Lower lobe of right lung (tissue), 2 donors: ENCODE measurements around the gene PYDC1. TPM values are rescaled to one million over a fixed set of nuclear protein-coding genes. Genes with fewer than 3 reads are reported as not detected.

Source experiments
- ATAC-seq, 2 donors: fragments of 200-7000 bp; cut with Tn5 transposase; one replicate each; pipeline ENCODE4 v1.9.1; 2020 to 2022; ENCODE audit warnings: mild to moderate bottlenecking in 2 of 2, moderate library complexity in 2 of 2
- DNase-seq: peaks from one replicate; pipeline ENCODE4 v3.0.0-alpha.2; 2020
- H3K27ac ChIP-seq: fragments of 200-600 bp; one replicate; pipeline ENCODE4 v1.8.0; 2022
- H3K27me3 ChIP-seq: fragments of 200-600 bp; one replicate; pipeline ENCODE4 v1.8.0; 2022; ENCODE audit warnings: low read depth
- H3K36me3 ChIP-seq: fragments of 200-600 bp; one replicate; pipeline ENCODE4 v1.8.0; 2022; ENCODE audit warnings: mild to moderate bottlenecking
- H3K4me1 ChIP-seq: fragments of 200-600 bp; one replicate; pipeline ENCODE4 v1.8.0; 2022
- H3K4me3 ChIP-seq: fragments of 200-600 bp; one replicate; pipeline ENCODE4 v1.8.0; 2022; ENCODE audit warnings: mild to moderate bottlenecking
- H3K9me3 ChIP-seq: fragments of 200-600 bp; one replicate; pipeline ENCODE4 v1.8.0; 2022
- intact Hi-C: fragments of 100-400 bp; cut with DNase I; formaldehyde crosslinking; loops from one replicate; pipeline ENCODE4 v1.11.0; 2022
- total RNA-seq: library from RNA; stranded (reverse); fragmentation: NEBNext Ultra II Directional; extraction: Animal tissue kit (Norgen Biotek cat#: 25700); gene quantifications from one replicate; pipeline ENCODE4 v1.2.1, GENCODE V29; 2021
- TF ChIP-seq, protein P1 (sequence below): fragments of 200-600 bp; IDR thresholded peaks from one replicate; pipeline ENCODE4 v1.8.0; 2022; ENCODE audit warnings: antibody characterized with exemption, mild to moderate bottlenecking
- donor health status: DM: no; HTN: yes; CAD: no; lungs with severe emphysema.

The PYDC1 gene
- total RNA-seq, 1 donor from 2014 or later: not detected

DNA sequence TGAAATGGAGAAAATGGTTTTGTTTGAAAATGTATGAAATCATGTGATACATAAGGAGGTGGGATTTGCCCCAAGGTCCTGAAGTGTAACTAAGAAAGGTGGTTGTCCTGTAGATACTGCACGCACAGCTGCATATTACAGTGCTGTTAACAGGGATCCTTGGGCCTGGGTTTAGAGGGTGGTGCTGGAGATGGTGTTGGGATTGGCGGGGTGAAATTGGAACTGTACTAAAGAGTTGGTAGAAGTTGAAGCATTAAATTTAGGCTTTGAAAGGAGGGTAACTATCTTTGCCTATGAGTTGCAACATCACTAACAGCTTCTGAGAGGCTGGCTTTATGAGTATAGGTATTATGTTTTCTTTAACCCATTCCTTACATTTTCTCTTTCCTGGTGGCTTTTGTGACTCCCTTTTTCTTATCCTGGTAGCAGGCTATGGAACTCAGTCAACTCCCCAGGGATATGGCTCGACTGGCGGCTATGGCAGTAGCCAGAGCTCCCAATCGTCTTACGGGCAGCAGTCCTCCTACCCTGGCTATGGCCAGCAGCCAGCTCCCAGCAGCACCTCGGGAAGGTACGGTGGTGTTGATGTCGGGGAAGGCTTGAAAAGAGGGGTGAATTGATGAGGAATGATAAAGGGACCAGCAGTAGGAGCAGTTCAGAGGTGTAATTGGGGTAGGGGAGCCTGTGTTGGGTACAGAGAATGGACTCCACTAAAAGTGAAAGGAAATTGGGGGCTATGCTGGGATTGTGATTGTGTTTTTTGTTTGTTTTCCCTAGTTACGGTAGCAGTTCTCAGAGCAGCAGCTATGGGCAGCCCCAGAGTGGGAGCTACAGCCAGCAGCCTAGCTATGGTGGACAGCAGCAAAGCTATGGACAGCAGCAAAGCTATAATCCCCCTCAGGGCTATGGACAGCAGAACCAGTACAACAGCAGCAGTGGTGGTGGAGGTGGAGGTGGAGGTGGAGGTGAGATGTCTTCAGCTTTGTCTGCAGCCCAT is 33.2 kb downstream of the PYDC1 start:
- TF ChIP-seq, protein P1, sequence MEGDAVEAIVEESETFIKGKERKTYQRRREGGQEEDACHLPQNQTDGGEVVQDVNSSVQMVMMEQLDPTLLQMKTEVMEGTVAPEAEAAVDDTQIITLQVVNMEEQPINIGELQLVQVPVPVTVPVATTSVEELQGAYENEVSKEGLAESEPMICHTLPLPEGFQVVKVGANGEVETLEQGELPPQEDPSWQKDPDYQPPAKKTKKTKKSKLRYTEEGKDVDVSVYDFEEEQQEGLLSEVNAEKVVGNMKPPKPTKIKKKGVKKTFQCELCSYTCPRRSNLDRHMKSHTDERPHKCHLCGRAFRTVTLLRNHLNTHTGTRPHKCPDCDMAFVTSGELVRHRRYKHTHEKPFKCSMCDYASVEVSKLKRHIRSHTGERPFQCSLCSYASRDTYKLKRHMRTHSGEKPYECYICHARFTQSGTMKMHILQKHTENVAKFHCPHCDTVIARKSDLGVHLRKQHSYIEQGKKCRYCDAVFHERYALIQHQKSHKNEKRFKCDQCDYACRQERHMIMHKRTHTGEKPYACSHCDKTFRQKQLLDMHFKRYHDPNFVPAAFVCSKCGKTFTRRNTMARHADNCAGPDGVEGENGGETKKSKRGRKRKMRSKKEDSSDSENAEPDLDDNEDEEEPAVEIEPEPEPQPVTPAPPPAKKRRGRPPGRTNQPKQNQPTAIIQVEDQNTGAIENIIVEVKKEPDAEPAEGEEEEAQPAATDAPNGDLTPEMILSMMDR: no peak

DNA sequence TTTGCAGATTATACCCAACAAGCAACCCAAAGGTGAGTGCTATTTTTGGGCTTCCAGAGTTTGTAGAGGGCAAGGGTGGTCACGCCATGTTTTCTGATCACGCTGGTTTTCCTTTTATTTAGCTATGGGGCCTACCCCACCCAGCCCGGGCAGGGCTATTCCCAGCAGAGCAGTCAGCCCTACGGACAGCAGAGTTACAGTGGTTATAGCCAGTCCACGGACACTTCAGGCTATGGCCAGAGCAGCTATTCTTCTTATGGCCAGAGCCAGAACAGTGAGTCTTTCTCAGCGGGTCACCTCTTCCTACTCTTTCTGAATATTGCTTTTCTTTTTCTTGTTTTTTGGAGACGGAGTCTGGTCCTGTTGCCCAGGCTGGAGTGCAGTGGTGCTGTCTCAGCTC is 34.5 kb downstream of the PYDC1 start:
- Histone ChIP-seq H3K4me3 (peak overlapping the region; percentile 88), H3K27ac (no peak overlapping the region), H3K36me3 (peaks cover 52% of the 10 kb centered on the region), H3K27me3 (no peaks in the 10 kb centered on the region), H3K4me1 (peaks cover 53% of the 10 kb centered on the region), H3K9me3 (no peaks in the 10 kb centered on the region)
- ATAC-seq: no peak
- TF ChIP-seq, protein P1: no peak
- no peak for DNase-seq
- intact Hi-C loops: no loop called here

More for the DNA sequence above, 33.2 kb downstream of the PYDC1 start:
- peaks cover 43% of the 10 kb centered on the region for H3K4me1 ChIP-seq
- peaks cover 66% of the 10 kb centered on the region for H3K36me3 ChIP-seq
- DNase-seq (no peak), ATAC-seq (no peak)
- no peak overlapping the region for H3K4me3 ChIP-seq
- H3K9me3 ChIP-seq: no peaks in the 10 kb centered on the region
- H3K27ac ChIP-seq: no peak overlapping the region
- intact Hi-C loops: no loop called here
- no peaks in the 10 kb centered on the region for H3K27me3 ChIP-seq

DNA sequence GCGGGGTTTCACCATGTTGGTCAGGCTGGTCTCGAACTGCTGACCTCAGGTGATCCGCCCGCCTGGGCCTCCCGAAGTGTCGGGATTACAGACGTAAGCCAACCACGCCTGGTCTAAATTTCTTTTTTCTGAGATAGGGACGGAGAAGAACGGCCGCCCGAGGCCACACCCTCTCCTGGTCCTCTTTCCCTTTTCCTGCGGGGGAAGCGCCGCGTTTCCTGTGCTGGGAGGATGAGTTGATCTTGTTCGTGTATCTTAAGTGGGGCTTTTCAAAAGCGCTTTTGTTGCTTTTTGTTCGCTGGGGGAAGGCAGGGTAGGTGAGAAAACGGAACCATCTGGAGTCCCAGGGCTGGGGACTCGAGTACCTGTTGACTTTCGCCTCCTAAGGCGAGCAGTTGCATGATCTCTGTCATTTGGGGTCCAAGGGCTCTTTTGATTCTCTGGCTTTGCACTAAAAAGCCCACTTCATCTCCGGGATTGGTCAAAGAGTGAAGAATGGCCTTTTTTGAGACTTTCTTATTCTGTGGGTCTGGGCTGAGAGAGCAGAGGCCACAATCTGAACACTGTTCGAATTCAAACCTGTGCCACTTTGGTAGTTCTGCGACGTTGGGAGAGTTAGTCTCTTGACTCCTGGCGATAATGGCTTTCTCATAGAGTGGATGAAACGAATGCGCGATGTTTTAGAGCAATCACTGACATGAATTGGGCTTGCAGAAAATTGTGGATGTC is 35.7 kb downstream of the PYDC1 start:
- no peak for ATAC-seq
- TF ChIP-seq, protein P1: no peak
- Histone ChIP-seq H3K27me3 (no peaks in the 10 kb centered on the region), H3K4me3 (peak overlapping the region; percentile 88), H3K27ac (peak overlapping the region; percentile 98), H3K4me1 (peaks cover 55% of the 10 kb centered on the region), H3K9me3 (no peaks in the 10 kb centered on the region), H3K36me3 (peaks cover 41% of the 10 kb centered on the region)
- intact Hi-C loops: no loop called here
- DNase-seq: peak; percentile 55

DNA sequence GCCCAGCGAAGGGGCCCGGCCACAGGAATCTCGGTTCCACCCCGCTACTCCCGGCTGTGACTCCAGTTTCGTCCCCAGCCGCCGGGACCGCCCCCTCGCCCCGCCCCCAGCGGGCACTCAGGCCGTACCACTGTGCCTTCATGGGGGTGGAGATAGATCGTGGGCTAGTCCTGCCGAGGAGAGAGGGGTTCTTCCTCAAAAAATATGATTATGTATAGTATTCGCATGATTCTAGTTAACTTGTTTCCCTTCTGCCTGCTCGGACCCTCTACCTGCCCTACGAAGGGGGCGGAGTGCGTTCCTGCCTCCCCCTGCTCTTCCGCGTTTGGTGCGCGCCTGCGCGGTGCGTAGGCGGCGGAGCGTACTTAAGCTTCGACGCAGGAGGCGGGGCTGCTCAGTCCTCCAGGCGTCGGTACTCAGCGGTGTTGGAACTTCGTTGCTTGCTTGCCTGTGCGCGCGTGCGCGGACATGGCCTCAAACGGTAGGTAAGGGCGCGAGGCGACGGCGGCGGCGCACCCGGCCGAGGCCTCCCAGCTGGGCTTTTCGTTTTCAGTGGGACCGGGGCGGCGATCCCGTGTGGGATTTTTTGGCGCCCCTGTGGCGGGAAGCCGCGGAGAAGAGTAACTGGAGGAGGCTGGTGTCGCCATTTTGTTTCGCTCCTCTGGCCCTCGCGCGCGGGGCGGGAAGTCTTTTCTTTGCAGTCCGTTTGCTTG is 37.0 kb downstream of the PYDC1 start, which contains the start of gene FUS:
FUS (plus strand) TSS at position 393 of the 713 bp plus-strand sequence; CDS start at position 469, 76 bp downstream.
- peak; percentile 89 to 96 for ATAC-seq
- no peaks in the 10 kb centered on the region for H3K27me3 ChIP-seq
- peaks cover 27% of the 10 kb centered on the region for H3K36me3 ChIP-seq
- H3K27ac ChIP-seq: peak within 1 kb of the TSS; percentile 98
- TF ChIP-seq, protein P1: no peak
- no peaks in the 10 kb centered on the region for H3K9me3 ChIP-seq
- peaks cover 55% of the 10 kb centered on the region for H3K4me1 ChIP-seq
- intact Hi-C loops: no loop called here
- H3K4me3 ChIP-seq: peak within 1 kb of the TSS; percentile 88
- peak; percentile 94 for DNase-seq

DNA sequence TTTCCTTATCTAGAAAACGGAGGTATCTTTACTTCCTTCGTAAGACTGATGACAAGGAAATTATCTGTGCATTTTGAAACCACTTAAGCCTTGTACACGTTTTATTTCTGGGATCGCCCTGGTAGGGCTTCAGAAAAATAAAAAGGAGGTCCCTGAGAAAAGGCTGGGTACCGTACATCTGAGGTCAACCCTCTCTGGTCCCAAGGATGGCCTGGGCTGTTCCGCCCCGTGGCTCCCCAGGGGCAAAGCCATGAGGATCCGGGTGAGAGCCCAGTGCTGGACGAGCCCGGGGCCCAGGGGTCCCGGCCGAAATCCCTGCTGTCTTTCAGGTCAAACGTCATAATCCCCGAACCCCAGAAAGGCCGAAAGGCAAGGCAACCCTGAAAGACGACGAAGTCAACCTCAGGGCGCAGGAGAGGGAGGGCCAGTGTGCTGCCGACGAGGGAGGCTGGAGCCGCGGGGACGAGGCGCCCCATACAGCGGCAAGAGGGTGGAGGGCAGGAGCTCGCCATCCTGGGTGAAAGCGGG is 37.7 kb downstream of the PYDC1 start:
- intact Hi-C loops: no loop called here
- H3K4me1 ChIP-seq: peaks cover 55% of the 10 kb centered on the region
- DNase-seq: no peak

More for the DNA sequence above, 37.7 kb downstream of the PYDC1 start:
- Histone ChIP-seq H3K27me3 (no peaks in the 10 kb centered on the region), H3K9me3 (no peaks in the 10 kb centered on the region), H3K4me3 (peak overlapping the region; percentile 88), H3K27ac (peak overlapping the region; percentile 98), H3K36me3 (peaks cover 21% of the 10 kb centered on the region)
- peak in 1 of 2 donors; percentile 1 for ATAC-seq
- TF ChIP-seq, protein P1: no peak
